HepG2 (cell line): ENCODE data around the gene FABP6.

ENCODE experiments used
- EHMT2 ChIP-seq: fragments of 200-600 bp; sonication (generic); IDR thresholded peaks from 2 replicates; pipeline ENCODE4 v1.7.0; 2017; ENCODE audit warnings: antibody characterized with exemption, low read depth, low read length, borderline replicate concordance
- GABPA ChIP-seq, 2 experiments: IDR thresholded peaks; 2 replicates each; pipeline ENCODE4 v1.6.1; 2011 to 2016; ENCODE audit warnings: low read depth in 2 of 2, low read length in 1 of 2, missing biosample characterization in 1 of 2, missing genetic modification characterization in 1 of 2
- KDM2A ChIP-seq: sonication (generic); formaldehyde crosslinking; IDR thresholded peaks from 2 replicates; pipeline ENCODE4 v1.4.0; 2020; ENCODE audit warnings: low read depth, missing genetic modification reagents, borderline replicate concordance
- MAFK ChIP-seq, 2 experiments: IDR thresholded peaks in 1 of 2; conservative IDR thresholded peaks in 1 of 2; 2 replicates each; pipeline ENCODE4 v1.6.1; 2011; ENCODE audit warnings: improper control_type of control experiment in 2 of 2, low read length in 2 of 2
- MYC ChIP-seq: sonication (generic); formaldehyde crosslinking; IDR thresholded peaks from 2 replicates; pipeline ENCODE4 v1.9.0; 2021; ENCODE audit warnings: missing genetic modification reagents, borderline replicate concordance
- POLR2A ChIP-seq, 2 experiments: IDR thresholded peaks; 2 replicates each; pipeline ENCODE4 v1.6.1; 2011; ENCODE audit warnings: low read depth in 2 of 2, low read length in 2 of 2, mild to moderate bottlenecking in 1 of 2, moderate library complexity in 1 of 2; ENCODE audit not compliant: insufficient read depth in 1 of 2
- TRIM24 ChIP-seq: sonication (generic); formaldehyde crosslinking; IDR thresholded peaks from 2 replicates; pipeline ENCODE4 v1.8.0; 2022; ENCODE audit warnings: mild to moderate bottlenecking, missing genetic modification reagents
- ZFP36 ChIP-seq: fragments of 150-350 bp; IDR thresholded peaks from 2 replicates; pipeline ENCODE4 v1.6.1; 2018; ENCODE audit warnings: borderline replicate concordance, low read length, low read depth; ENCODE audit not compliant: partially characterized antibody
- ZIK1 ChIP-seq: sonication (generic); formaldehyde crosslinking; IDR thresholded peaks from 2 replicates; pipeline ENCODE4 v1.5.0; 2020; ENCODE audit warnings: mild to moderate bottlenecking, low read depth, missing genetic modification reagents, borderline replicate concordance
- ZMYM3 ChIP-seq: sonication (generic); formaldehyde crosslinking; IDR thresholded peaks from 2 replicates; pipeline ENCODE4 v1.5.1; 2020; ENCODE audit warnings: mild to moderate bottlenecking, missing genetic modification reagents
- ZNF274 ChIP-seq: sonication (generic); formaldehyde crosslinking; IDR thresholded peaks from 2 replicates; pipeline ENCODE4 v1.5.1; 2020; ENCODE audit warnings: mild to moderate bottlenecking, missing genetic modification reagents
- ZNF564 ChIP-seq: sonication (generic); formaldehyde crosslinking; IDR thresholded peaks from 2 replicates; pipeline ENCODE4 v1.8.1; 2023; ENCODE audit warnings: mild to moderate bottlenecking, missing genetic modification reagents
- TF ChIP-seq, protein P1 (sequence below): sonication (generic); formaldehyde crosslinking; IDR thresholded peaks from 2 replicates; pipeline ENCODE4 v1.5.0; 2020; ENCODE audit warnings: missing genetic modification reagents
- TF ChIP-seq, protein P2 (sequence below): sonication (generic); formaldehyde crosslinking; IDR thresholded peaks from 2 replicates; pipeline ENCODE4 v1.5.0; 2020; ENCODE audit warnings: mild to moderate bottlenecking, missing genetic modification reagents, moderate library complexity

DNA sequence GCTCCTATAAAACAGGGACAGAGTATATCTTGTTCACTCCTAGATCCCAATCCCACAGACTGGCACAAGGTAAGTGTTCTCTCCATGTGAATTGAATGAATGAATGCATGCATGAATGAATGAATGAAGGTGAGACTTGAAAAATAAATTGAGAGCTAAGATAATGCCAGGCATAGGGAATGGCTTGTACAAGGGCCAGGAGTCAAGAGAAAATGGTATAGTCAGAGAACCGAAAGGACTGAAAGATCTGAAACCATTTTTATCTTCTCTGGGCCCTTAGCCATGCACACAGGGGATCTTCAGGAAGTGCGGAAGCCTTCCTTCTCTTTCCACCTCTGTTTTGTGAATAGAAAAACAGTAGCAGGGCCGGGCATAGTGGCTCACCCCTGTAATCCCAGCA, 48.4 kb upstream of the FABP6 start:
- TF ChIP-seq POLR2A (IDR thresholded peaks at IDR 0.05; ENCODE audit: insufficient read depth in 1 of 2, low read depth in 2 of 2, low read length in 2 of 2) (no peak), TRIM24 (CRISPR knock-in tag) (no peak), ZNF274 (no peak), ZMYM3 (CRISPR knock-in tag) (no peak), ZIK1 (CRISPR knock-in tag) (no peak), ZFP36 (no peak), MAFK (conservative IDR thresholded peaks at IDR 0.05 in 1 of 2, IDR thresholded peaks at IDR 0.05 in 1 of 2; ENCODE audit: low read length in 2 of 2) (no peak), EHMT2 (no peak), GABPA (IDR thresholded peaks at IDR 0.05; ENCODE audit: low read depth, low read length) (no peak), GABPA (CRISPR knock-in tag; IDR thresholded peaks at IDR 0.05; ENCODE audit: low read depth) (no peak), MYC (CRISPR knock-in tag) (no peak), KDM2A (CRISPR knock-in tag) (no peak), ZNF564 (CRISPR knock-in tag) (no peak)
- TF ChIP-seq, protein P1, sequence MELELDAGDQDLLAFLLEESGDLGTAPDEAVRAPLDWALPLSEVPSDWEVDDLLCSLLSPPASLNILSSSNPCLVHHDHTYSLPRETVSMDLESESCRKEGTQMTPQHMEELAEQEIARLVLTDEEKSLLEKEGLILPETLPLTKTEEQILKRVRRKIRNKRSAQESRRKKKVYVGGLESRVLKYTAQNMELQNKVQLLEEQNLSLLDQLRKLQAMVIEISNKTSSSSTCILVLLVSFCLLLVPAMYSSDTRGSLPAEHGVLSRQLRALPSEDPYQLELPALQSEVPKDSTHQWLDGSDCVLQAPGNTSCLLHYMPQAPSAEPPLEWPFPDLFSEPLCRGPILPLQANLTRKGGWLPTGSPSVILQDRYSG: no peak
- TF ChIP-seq, protein P2, sequence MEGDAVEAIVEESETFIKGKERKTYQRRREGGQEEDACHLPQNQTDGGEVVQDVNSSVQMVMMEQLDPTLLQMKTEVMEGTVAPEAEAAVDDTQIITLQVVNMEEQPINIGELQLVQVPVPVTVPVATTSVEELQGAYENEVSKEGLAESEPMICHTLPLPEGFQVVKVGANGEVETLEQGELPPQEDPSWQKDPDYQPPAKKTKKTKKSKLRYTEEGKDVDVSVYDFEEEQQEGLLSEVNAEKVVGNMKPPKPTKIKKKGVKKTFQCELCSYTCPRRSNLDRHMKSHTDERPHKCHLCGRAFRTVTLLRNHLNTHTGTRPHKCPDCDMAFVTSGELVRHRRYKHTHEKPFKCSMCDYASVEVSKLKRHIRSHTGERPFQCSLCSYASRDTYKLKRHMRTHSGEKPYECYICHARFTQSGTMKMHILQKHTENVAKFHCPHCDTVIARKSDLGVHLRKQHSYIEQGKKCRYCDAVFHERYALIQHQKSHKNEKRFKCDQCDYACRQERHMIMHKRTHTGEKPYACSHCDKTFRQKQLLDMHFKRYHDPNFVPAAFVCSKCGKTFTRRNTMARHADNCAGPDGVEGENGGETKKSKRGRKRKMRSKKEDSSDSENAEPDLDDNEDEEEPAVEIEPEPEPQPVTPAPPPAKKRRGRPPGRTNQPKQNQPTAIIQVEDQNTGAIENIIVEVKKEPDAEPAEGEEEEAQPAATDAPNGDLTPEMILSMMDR (CRISPR knock-in tag): no peak
